ENCODE measurements around the gene NEDD9.

- TF ChIP-seq CTCF (IDR thresholded peaks at IDR 0.05; ENCODE audit: low read length) (no peak), EZH2 (IDR thresholded peaks at IDR 0.05; ENCODE audit: borderline replicate concordance, low read length) (no peak)
Observed at GRCh38 chr6:11194356-11195218, 37.9 kb downstream of the NEDD9 start.

Data from OCI-LY1 (cell line).